IMR-90 (cell line): ENCODE data around the gene SLC26A2.

ENCODE experiments used
- BHLHE40 ChIP-seq: fragments of 150-350 bp; IDR thresholded peaks from 2 replicates; pipeline ENCODE4 v1.6.1; 2016; ENCODE audit warnings: mild to moderate bottlenecking, low read depth, low read length
- CEBPB ChIP-seq: IDR thresholded peaks from 2 replicates; pipeline ENCODE4 v1.6.1; 2012; ENCODE audit warnings: low read depth, low read length, improper control_type of control experiment
- MAFK ChIP-seq: IDR thresholded peaks from 2 replicates; pipeline ENCODE4 v1.6.1; 2012; ENCODE audit warnings: low read depth, low read length, improper control_type of control experiment
- MXI1 ChIP-seq: IDR thresholded peaks from 2 replicates; pipeline ENCODE4 v1.6.1; 2012; ENCODE audit warnings: low read depth, mild to moderate bottlenecking, low read length, moderate library complexity, borderline replicate concordance
- POLR2A ChIP-seq: IDR thresholded peaks from 2 replicates; pipeline ENCODE4 v1.6.1; 2012; ENCODE audit warnings: mild to moderate bottlenecking, low read depth, low read length
- RAD21 ChIP-seq: IDR thresholded peaks from 2 replicates; pipeline ENCODE4 v1.6.1; 2012; ENCODE audit warnings: low read length, improper control_type of control experiment
- RCOR1 ChIP-seq: IDR thresholded peaks from 2 replicates; pipeline ENCODE4 v1.6.1; 2012; ENCODE audit warnings: mild to moderate bottlenecking, low read length, improper control_type of control experiment; ENCODE audit not compliant: insufficient replicate concordance
- RFX5 ChIP-seq: IDR thresholded peaks from 2 replicates; pipeline ENCODE4 v1.8.0; 2012; ENCODE audit warnings: low read depth, mild to moderate bottlenecking, low read length, moderate library complexity
- SMC3 ChIP-seq: fragments of 150-350 bp; IDR thresholded peaks from 2 replicates; pipeline ENCODE4 v1.6.1; 2016; ENCODE audit warnings: low read depth, mild to moderate bottlenecking, antibody characterized with exemption, low read length, moderate library complexity
- TF ChIP-seq, protein P1 (sequence below): conservative IDR thresholded peaks from 2 replicates; pipeline ENCODE4 v1.5.1; 2012; ENCODE audit warnings: mild to moderate bottlenecking, low read depth, low read length, improper control_type of control experiment
- TF ChIP-seq, protein P2 (sequence below): fragments of 150-350 bp; IDR thresholded peaks from 2 replicates; pipeline ENCODE4 v1.6.1; 2017; ENCODE audit warnings: mild to moderate bottlenecking, antibody characterized with exemption, low read length, low read depth
- TF ChIP-seq, protein P3 (sequence below): fragments of 150-350 bp; IDR thresholded peaks from 2 replicates; pipeline ENCODE4 v1.6.1; 2016; ENCODE audit warnings: low read depth, mild to moderate bottlenecking, low read length, moderate library complexity, borderline replicate concordance

DNA sequence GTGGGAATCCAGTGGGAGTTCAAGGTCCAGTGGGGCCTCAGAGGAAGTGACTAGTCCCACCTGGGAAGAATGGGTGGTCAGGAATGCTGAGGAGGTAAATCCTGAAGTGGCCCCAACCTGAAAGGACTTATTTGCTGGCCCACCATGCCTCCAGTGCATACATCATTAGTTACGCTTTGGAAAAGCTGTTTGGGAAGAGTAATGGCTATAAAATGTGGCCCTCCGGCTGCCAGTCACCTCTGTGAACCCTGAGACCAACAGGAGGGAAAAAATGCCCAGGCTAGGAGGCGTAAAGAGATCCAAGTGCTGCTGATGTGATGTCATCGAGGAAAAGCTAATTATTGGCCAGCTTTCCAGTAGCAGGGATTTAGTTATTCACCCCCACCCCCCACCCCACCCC lies 2.7 kb upstream of the SLC26A2 start:
- TF ChIP-seq, protein P1, sequence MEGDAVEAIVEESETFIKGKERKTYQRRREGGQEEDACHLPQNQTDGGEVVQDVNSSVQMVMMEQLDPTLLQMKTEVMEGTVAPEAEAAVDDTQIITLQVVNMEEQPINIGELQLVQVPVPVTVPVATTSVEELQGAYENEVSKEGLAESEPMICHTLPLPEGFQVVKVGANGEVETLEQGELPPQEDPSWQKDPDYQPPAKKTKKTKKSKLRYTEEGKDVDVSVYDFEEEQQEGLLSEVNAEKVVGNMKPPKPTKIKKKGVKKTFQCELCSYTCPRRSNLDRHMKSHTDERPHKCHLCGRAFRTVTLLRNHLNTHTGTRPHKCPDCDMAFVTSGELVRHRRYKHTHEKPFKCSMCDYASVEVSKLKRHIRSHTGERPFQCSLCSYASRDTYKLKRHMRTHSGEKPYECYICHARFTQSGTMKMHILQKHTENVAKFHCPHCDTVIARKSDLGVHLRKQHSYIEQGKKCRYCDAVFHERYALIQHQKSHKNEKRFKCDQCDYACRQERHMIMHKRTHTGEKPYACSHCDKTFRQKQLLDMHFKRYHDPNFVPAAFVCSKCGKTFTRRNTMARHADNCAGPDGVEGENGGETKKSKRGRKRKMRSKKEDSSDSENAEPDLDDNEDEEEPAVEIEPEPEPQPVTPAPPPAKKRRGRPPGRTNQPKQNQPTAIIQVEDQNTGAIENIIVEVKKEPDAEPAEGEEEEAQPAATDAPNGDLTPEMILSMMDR, result no peak
- TF ChIP-seq RFX5 (no peak), MAFK (no peak), MXI1 (no peak), POLR2A (no peak), BHLHE40 (no peak), SMC3 (no peak), RAD21 (no peak), CEBPB (no peak), RCOR1 (no peak)
- TF ChIP-seq, protein P2, sequence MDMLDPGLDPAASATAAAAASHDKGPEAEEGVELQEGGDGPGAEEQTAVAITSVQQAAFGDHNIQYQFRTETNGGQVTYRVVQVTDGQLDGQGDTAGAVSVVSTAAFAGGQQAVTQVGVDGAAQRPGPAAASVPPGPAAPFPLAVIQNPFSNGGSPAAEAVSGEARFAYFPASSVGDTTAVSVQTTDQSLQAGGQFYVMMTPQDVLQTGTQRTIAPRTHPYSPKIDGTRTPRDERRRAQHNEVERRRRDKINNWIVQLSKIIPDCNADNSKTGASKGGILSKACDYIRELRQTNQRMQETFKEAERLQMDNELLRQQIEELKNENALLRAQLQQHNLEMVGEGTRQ, result no peak
- TF ChIP-seq, protein P3, sequence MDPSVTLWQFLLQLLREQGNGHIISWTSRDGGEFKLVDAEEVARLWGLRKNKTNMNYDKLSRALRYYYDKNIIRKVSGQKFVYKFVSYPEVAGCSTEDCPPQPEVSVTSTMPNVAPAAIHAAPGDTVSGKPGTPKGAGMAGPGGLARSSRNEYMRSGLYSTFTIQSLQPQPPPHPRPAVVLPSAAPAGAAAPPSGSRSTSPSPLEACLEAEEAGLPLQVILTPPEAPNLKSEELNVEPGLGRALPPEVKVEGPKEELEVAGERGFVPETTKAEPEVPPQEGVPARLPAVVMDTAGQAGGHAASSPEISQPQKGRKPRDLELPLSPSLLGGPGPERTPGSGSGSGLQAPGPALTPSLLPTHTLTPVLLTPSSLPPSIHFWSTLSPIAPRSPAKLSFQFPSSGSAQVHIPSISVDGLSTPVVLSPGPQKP, result no peak
